Heart left ventricle (tissue), 13 donors: ENCODE data around the gene ASCL5.

Experiments
- CTCF ChIP-seq, 12 donors: fragments of 200-600 bp; sonication (generic) in 4 of 12; IDR thresholded peaks; one replicate each; pipeline versions ENCODE4 v1.5.0 to v1.8.0; 2018 to 2022; ENCODE audit warnings: antibody characterized with exemption in 12 of 12, mild to moderate bottlenecking in 5 of 12
- POLR2A ChIP-seq, 2 donors: fragments of 450-650 bp; IDR thresholded peaks; one replicate each; pipeline ENCODE4 v1.6.1; 2017; ENCODE audit warnings: antibody characterized with exemption in 2 of 2, mild to moderate bottlenecking in 2 of 2, moderate library complexity in 2 of 2
- donor health status: ischemic (EF 13 %, LVEDD 7.1; RV severe dilation, severe dysfunction).
- donor health status: DM: no; HTN: yes; CAD: no.
- donor health status: DM: no; HTN: no; CAD: no.
- donor health status: ischemic (EF 25% LVEDD 6.9; RV normal size, moderate dysfunction).
- donor health status: ischemic (EF 25% LVEDD 5.7; RV mildly dilated, moderate dysfunction).
- donor health status: ischemic (EF 35%, LVEDD 5.7; RV mildly dilated, moderate dysfunction).
- donor health status: nonischemic (EF 11% LVEDD 7.7; RV severe dilation, severe dysfunction).
- donor health status: DM: yes; HTN: yes; CAD: no.
- donor health status: PGD.
- donor health status: ischemic (EF 29% LVEDD 5.4; RV normal size, mild dysfunction).
- donor health status: nonischemic (EF 23%, LVEDD 6.1; RV moderate dilation, normal function).

- TF ChIP-seq CTCF (IDR thresholded peaks at IDR 0.05) (no peak), POLR2A (IDR thresholded peaks at IDR 0.05) (no peak)
Observed at GRCh38 chr1:201108614-201109013, 18.4 kb downstream of the ASCL5 start.
